Gastroesophageal sphincter (tissue), 4 donors: ENCODE results near the gene KRT34. TPM values are rescaled to one million over a fixed set of nuclear protein-coding genes. Genes with fewer than 3 reads are reported as not detected.

Source experiments
- ATAC-seq: fragments of 150-250 bp; one replicate; pipeline ENCODE4 v1.9.1; 2016; ENCODE audit warnings: mild to moderate bottlenecking, moderate library complexity
- H3K27ac ChIP-seq, 4 donors: fragments of 200-600 bp; sonication (generic) in 3 of 4; 1 replicate in 3 of 4; 2 replicates in 1 of 4; pipeline ENCODE4 v1.5.1; 2016 to 2019
- H3K27me3 ChIP-seq: fragments of 200-600 bp; sonication (generic); one replicate; pipeline ENCODE4 v1.5.1; 2019
- H3K36me3 ChIP-seq, 2 donors: fragments of 200-600 bp; sonication (generic); one replicate each; pipeline ENCODE4 v1.5.1; 2019; ENCODE audit warnings: control low read depth in 1 of 2
- H3K4me1 ChIP-seq, 3 donors: fragments of 200-600 bp; sonication (generic); 1 replicate in 2 of 3; 2 replicates in 1 of 3; pipeline ENCODE4 v1.5.1; 2016 to 2019; ENCODE audit warnings: control low read depth in 2 of 3
- H3K4me3 ChIP-seq, 2 donors: fragments of 200-600 bp; sonication (generic); one replicate each; pipeline ENCODE4 v1.5.1; 2019; ENCODE audit warnings: mild to moderate bottlenecking in 1 of 2, moderate library complexity in 1 of 2
- H3K9me3 ChIP-seq, 3 donors: fragments of 200-600 bp; sonication (generic); one replicate each; pipeline ENCODE4 v1.5.1; 2017 to 2019; ENCODE audit warnings: control low read depth in 2 of 3
- EP300 ChIP-seq: sonication (generic); formaldehyde crosslinking; IDR thresholded peaks from one replicate; pipeline ENCODE4 v1.6.1; 2017; ENCODE audit warnings: antibody characterized with exemption, mild to moderate bottlenecking
- POLR2A ChIP-seq, 2 donors: fragments of 450-650 bp; IDR thresholded peaks; one replicate each; pipeline ENCODE4 v1.6.1; 2017; ENCODE audit warnings: antibody characterized with exemption in 2 of 2, mild to moderate bottlenecking in 2 of 2, moderate library complexity in 1 of 2
- POLR2AphosphoS5 ChIP-seq: sonication (generic); formaldehyde crosslinking; IDR thresholded peaks from one replicate; pipeline ENCODE4 v1.6.1; 2017; ENCODE audit warnings: antibody characterized with exemption
- WGBS, 2 donors: methylation state at CpG; one replicate each; pipeline ENCODE4 v1.1.5; 2018; ENCODE audit warnings: low coverage in 1 of 2; 5-methylcytosine and 5-hydroxymethylcytosine counted together
- total RNA-seq, 4 donors: library from RNA; depleted of rRNA; stranded (reverse); fragments of >200 nt; gene quantifications; one replicate each; pipeline ENCODE4 v1.1.0, GENCODE V29; 2016
- TF ChIP-seq, protein P1 (sequence below), 4 experiments: fragments of 200-600 bp in 2 of 4; fragments of 450-650 bp in 2 of 4; sonication (generic) in 1 of 4; IDR thresholded peaks; one replicate each; pipeline ENCODE4 v1.5.1; 2017 to 2019; ENCODE audit warnings: antibody characterized with exemption in 4 of 4, mild to moderate bottlenecking in 2 of 4, moderate library complexity in 2 of 4

Gene KRT34
- total RNA-seq, 4 donors from 2014 or later: 0.27 TPM; not detected in 3

DNA sequence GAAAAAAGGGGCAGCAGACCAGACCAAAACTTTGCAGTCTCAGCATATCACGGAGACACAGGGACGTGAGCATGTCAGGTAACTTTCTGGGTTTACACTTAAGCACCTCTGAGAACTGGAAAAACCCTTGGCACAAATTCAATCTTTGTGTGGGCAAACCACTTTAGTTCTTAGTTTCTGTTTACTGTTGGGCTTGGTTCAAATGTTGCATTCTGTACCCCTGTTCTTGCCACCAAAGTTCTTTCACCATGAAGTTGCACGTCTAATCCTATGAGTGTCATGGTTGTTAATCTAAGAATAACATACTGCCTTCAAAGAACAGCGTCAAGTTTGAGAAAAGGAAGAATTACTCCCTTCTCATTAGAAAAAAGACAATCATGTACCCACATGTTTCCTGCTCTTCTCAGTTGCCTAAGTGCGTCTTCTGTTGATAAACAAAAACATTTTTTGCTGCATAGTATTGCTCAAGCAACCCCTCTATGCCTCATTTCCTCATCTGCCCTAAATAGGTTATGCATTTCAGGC is 43.1 kb downstream of the KRT34 start:
- no peak overlapping the region for H3K27ac ChIP-seq
- no peak for ATAC-seq
- peaks cover 4% of the 10 kb centered on the region for H3K27me3 ChIP-seq
- H3K36me3 ChIP-seq: no peaks in the 10 kb centered on the region
- no peaks in the 10 kb centered on the region for H3K4me1 ChIP-seq
- H3K4me3 ChIP-seq: no peak overlapping the region
- WGBS, 2 donors: 38 to 64% methylated on average over 5 of the region's 5 CpGs
- TF ChIP-seq EP300 (no peak), POLR2A (IDR thresholded peaks at IDR 0.05) (no peak), POLR2AphosphoS5 (no peak)
- TF ChIP-seq, protein P1, sequence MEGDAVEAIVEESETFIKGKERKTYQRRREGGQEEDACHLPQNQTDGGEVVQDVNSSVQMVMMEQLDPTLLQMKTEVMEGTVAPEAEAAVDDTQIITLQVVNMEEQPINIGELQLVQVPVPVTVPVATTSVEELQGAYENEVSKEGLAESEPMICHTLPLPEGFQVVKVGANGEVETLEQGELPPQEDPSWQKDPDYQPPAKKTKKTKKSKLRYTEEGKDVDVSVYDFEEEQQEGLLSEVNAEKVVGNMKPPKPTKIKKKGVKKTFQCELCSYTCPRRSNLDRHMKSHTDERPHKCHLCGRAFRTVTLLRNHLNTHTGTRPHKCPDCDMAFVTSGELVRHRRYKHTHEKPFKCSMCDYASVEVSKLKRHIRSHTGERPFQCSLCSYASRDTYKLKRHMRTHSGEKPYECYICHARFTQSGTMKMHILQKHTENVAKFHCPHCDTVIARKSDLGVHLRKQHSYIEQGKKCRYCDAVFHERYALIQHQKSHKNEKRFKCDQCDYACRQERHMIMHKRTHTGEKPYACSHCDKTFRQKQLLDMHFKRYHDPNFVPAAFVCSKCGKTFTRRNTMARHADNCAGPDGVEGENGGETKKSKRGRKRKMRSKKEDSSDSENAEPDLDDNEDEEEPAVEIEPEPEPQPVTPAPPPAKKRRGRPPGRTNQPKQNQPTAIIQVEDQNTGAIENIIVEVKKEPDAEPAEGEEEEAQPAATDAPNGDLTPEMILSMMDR (IDR thresholded peaks at IDR 0.05): no peak
- peaks cover 0 to 7% (median 0%) of the 10 kb centered on the region in 3 donors for H3K9me3 ChIP-seq

GRCh38 chr17:41335747-41336146 is 46.4 kb downstream of the KRT34 start:
- TF ChIP-seq, protein P1 (IDR thresholded peaks at IDR 0.05): no peak
- no peak for TF ChIP-seq POLR2A (IDR thresholded peaks at IDR 0.05)
- no peak for TF ChIP-seq POLR2AphosphoS5
- no peak for TF ChIP-seq EP300
- H3K4me3 ChIP-seq: no peak overlapping the region
- H3K27me3 ChIP-seq: peaks cover 13% of the 10 kb centered on the region
- WGBS, 2 donors: 77 to 100% methylated on average over 1 of the region's 1 CpG
- H3K9me3 ChIP-seq: no peaks in the 10 kb centered on the region
- H3K27ac ChIP-seq: no peak overlapping the region
- H3K4me1 ChIP-seq: no peaks in the 10 kb centered on the region
- H3K36me3 ChIP-seq: no peaks in the 10 kb centered on the region
- no peak for ATAC-seq

DNA sequence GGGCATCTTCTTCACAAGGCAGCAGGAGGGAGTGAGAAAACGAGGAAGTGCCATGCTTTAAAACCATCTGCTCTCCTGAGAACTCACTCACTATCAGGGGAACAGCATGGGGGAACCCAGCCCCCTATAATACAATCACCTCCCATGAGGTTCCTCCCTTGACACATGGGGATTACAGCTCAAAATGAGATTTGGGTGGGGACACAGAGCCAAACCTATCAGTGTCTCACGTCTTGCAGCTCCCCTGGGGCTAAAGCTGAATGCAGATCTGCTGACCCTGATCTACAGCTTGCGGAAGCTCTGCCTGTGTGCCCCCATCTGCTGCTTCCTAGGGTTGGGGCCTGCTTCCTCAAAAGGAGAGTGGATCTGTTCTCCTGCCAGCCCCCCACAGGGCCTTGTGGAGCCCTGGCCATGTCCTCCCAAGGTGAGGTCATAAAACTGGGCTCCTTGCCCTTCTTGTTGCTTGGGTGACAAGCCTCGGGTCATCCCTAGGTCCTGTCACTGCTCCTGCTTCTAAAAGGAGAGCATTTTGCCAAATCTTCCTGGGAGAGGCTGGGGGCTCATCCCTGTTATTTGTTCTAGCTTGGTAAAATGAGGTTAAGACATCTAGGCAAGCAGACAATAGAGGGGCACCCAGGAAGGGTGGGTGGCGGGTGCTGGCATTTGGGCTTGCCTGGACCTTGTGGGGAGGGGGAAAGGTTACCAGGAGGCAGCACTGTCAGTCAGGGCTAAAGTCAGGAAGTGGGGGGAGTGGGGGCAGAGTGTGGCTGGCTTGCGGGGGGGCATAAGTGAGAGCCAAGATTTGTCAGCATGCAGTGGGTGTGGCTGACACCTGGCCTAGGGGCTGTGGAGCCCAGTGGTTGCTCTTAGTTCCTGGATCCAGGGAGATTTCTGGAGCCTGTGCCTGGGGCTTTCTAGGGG is 47.5 kb downstream of the KRT34 start:
- Histone ChIP-seq H3K36me3 (no peaks in the 10 kb centered on the region), H3K9me3 (no peaks in the 10 kb centered on the region), H3K27ac (no peak overlapping the region), H3K4me3 (no peak overlapping the region), H3K27me3 (peaks cover 13% of the 10 kb centered on the region), H3K4me1 (no peaks in the 10 kb centered on the region)
- ATAC-seq: no peak
- 80 to 90% methylated on average over 1 to 2 of the region's 6 CpGs for WGBS, 2 donors
- TF ChIP-seq EP300 (no peak), POLR2AphosphoS5 (no peak), POLR2A (IDR thresholded peaks at IDR 0.05) (no peak)
- TF ChIP-seq, protein P1 (IDR thresholded peaks at IDR 0.05): no peak

GRCh38 chr17:41333836-41334235 is 48.3 kb downstream of the KRT34 start:
- TF ChIP-seq POLR2A (IDR thresholded peaks at IDR 0.05) (no peak), EP300 (no peak), POLR2AphosphoS5 (no peak)
- TF ChIP-seq, protein P1 (IDR thresholded peaks at IDR 0.05): no peak
- Histone ChIP-seq H3K4me1 (no peaks in the 10 kb centered on the region), H3K36me3 (no peaks in the 10 kb centered on the region), H3K9me3 (no peaks in the 10 kb centered on the region), H3K27ac (no peak overlapping the region), H3K27me3 (peaks cover 13% of the 10 kb centered on the region), H3K4me3 (no peak overlapping the region)
- 100% methylated on average over 1 to 2 of the region's 3 CpGs for WGBS, 2 donors
- no peak for ATAC-seq
